Dendritic cell treated with granulocyte-macrophage colony-stimulating factor and Interleukin-4, amounts not matched to agents 40 ng/mL and 50 ng/mL, for 4 days (primary cell): Measurements from ENCODE around the gene PIAS3.
"Not testable (repeated sequence)": the region's sequence is repeated elsewhere in the genome, so short reads cannot be mapped to it uniquely, and the experiment has no call there.

Source experiments
- H3K27ac Mint-ChIP-seq: one replicate; pipeline ENCODE4 v1.8.0; 2022; ENCODE audit warnings: mild to moderate bottlenecking, mixed read lengths
- H3K27me3 Mint-ChIP-seq: one replicate; pipeline ENCODE4 v1.8.0; 2022; ENCODE audit warnings: mild to moderate bottlenecking, mixed read lengths
- H3K36me3 Mint-ChIP-seq: one replicate; pipeline ENCODE4 v1.8.0; 2022; ENCODE audit warnings: low read depth, mixed read lengths
- H3K4me1 Mint-ChIP-seq: one replicate; pipeline ENCODE4 v1.8.0; 2022; ENCODE audit warnings: low read depth, mixed read lengths
- H3K4me3 Mint-ChIP-seq: one replicate; pipeline ENCODE4 v1.8.0; 2022; ENCODE audit warnings: mild to moderate bottlenecking, moderate library complexity, mixed read lengths
- H3K9me3 Mint-ChIP-seq: one replicate; pipeline ENCODE4 v1.8.0; 2022; ENCODE audit warnings: mixed read lengths
- intact Hi-C: fragments of 100-400 bp; cut with micrococcal nuclease; formaldehyde crosslinking; loops from one replicate; pipeline ENCODE4 v1.15.0; 2022

Gene PIAS3

GRCh38 chr1:145823565-145824498 is 35.0 kb downstream of the PIAS3 start, which contains the start of the genes POLR3C and RNF115:
TSS of gene POLR3C (plus strand) at chr1:145824200. CDS start at chr1:145825777, 1,577 bp downstream.
TSS of gene RNF115 (minus strand) at chr1:145824095. CDS start at chr1:145823873, 222 bp downstream.
- Mint-ChIP-seq H3K4me1 (peaks cover 28% of the 10 kb centered on the region), H3K27me3 (no peaks in the 10 kb centered on the region), H3K36me3 (peaks cover 62% of the 10 kb centered on the region), H3K4me3 (peak within 1 kb of the TSS; percentile 95), H3K9me3 (no peaks in the 10 kb centered on the region), H3K27ac (peak within 1 kb of the TSS; percentile 98)
- intact Hi-C loops, result no loop called here

DNA sequence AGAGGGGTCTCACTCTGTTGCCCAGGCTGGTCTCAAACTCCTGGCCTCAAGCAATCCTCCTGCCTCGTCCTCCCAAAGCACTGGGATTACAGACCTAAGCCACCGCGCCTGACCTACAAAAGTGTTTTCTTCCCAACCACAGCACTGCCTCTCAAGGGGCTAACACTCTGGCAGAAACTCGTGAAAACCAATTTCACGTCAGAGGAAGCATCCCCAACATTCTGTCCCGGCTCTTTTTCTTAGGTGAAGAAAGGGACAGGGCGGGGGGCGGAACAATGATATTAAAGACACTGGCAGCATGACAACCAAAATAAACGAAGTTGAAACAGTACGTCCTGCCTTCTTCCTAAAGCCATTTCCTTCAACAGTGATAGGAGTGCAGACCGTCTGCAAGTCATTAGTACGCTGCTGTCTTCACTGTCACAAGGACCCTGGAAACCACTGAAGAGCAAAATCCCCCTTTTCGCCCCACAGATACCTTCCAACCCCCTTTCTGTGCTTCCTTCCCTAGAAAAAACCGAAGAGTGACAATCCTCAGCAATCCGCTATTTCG is 36.0 kb downstream of the PIAS3 start:
- Mint-ChIP-seq H3K4me1 (peaks cover 23% of the 10 kb centered on the region), H3K36me3 (peaks cover 52% of the 10 kb centered on the region), H3K27ac (peak overlapping the region; percentile 98)
- intact Hi-C loops, H3K27me3 Mint-ChIP-seq, H3K9me3 Mint-ChIP-seq, H3K4me3 Mint-ChIP-seq: not testable (repeated sequence)

- H3K9me3 Mint-ChIP-seq, H3K27ac Mint-ChIP-seq, H3K27me3 Mint-ChIP-seq, H3K4me3 Mint-ChIP-seq, H3K4me1 Mint-ChIP-seq, intact Hi-C loops: not testable (repeated sequence)
- H3K36me3 Mint-ChIP-seq, result peaks cover 12% of the 10 kb centered on the region
Observed at GRCh38 chr1:145818095-145818494, 40.8 kb downstream of the PIAS3 start.

DNA sequence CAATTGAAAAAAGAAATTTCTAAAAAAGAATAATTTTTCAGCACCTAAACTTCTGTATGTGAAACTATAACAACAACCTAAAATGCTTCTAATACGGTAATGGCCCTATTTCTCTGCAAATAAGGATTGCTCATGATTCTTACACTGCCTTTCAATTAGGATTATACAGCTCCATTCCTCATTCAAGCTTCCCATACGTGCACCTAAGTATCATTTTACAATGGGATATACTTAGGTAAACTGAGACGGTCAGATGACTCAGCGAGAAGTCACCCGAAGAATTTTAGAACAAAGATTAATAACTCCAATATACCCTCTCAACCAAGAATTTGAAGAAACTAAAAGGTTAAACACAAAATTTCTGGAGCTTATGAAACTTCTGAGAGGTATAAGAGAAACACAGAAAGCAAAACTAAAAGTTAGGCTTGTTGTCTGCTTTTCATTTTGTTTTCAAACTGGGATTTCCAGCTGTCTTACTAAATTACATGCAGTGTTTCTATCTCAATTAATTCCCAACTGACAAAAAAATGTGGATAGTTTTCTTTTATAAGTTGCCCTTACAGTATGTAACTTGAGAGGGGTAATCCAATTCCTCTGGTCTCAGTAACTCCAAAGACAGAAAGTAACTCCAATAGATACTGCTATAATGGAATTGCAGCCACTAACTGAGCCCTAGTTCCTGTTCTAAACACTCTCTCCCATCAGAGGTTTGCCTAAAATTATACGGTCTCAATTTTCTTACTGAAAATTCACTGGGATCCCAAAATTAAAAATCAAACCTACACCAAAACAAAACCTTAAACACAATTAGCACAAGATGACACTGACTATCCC is 45.7 kb downstream of the PIAS3 start:
- H3K27me3 Mint-ChIP-seq, H3K4me3 Mint-ChIP-seq, H3K9me3 Mint-ChIP-seq, H3K4me1 Mint-ChIP-seq, H3K36me3 Mint-ChIP-seq, H3K27ac Mint-ChIP-seq, intact Hi-C loops: not testable (repeated sequence)

DNA sequence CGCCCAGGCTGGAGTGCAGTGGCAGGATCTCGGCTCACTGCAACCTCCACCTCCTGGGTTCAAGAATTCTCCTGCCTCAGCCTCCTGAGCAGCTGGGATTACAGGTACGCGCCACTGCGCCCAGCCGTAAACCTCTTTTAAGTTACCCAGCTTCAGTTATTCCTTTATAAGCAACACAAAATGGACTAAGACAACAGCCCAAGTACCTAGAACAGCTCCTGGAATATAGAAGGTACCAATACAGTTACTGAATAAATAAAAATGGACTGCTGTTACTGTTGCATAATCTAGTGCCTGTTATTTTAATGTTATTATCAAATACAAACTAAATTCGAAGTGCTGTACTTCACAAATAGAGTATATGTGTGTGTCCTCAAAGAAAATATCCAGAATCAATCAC is 52.0 kb downstream of the PIAS3 start:
- Mint-ChIP-seq H3K4me1 (peaks cover 17% of the 10 kb centered on the region), H3K36me3 (peaks cover 5% of the 10 kb centered on the region), H3K4me3 (no peak overlapping the region), H3K9me3 (no peaks in the 10 kb centered on the region), H3K27ac (no peak overlapping the region), H3K27me3 (no peaks in the 10 kb centered on the region)
- intact Hi-C loops, result no loop called here

GRCh38 chr1:145806408-145806807 is 52.5 kb downstream of the PIAS3 start:
- Mint-ChIP-seq H3K9me3 (no peaks in the 10 kb centered on the region), H3K27ac (no peak overlapping the region), H3K27me3 (no peaks in the 10 kb centered on the region), H3K4me1 (peaks cover 17% of the 10 kb centered on the region), H3K36me3 (peaks cover 5% of the 10 kb centered on the region), H3K4me3 (no peak overlapping the region)
- intact Hi-C loops, result no loop called here

- Mint-ChIP-seq H3K4me1 (peaks cover 17% of the 10 kb centered on the region), H3K27me3 (no peaks in the 10 kb centered on the region), H3K4me3 (no peak overlapping the region), H3K9me3 (no peaks in the 10 kb centered on the region), H3K36me3 (peaks cover 6% of the 10 kb centered on the region), H3K27ac (no peak overlapping the region)
- intact Hi-C loops, result no loop called here
Observed at GRCh38 chr1:145805057-145805456, 53.8 kb downstream of the PIAS3 start.

DNA sequence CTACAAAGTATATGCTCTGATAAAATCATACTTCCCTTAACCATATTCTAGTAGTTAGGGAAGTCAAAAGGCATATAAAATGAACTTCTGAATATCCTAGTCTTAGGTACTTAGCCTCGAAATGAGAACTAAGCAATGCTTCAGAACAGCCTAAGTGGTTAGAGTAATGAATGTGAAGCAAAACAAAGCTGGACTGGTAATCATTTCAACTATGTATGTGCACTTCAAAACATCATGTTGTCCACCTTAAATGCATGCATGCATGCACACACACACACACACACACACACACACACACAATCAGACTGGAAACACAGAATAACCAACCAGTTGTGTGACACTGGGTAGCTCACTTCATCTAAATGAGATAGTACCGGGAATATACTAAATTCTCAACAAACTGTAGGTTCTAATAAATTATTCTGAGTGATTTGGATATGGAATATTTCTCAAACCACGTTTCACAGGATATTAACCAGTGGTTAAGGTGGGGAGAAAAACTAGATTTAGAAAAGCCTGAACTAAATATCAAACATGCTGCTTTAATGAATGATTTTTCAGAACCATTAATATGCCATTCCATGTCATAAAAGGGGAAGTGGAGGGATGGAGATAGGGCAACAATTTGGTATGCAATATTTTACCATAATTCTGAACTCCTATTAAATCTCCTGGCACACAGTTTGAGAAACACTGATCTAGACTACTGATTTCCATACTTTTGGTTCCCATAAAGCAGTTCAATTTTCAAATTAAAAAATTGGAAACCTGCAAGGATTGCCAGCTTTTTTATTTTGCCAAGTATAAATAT is 54.4 kb downstream of the PIAS3 start:
- Mint-ChIP-seq H3K9me3 (peaks cover 6% of the 10 kb centered on the region), H3K27me3 (no peaks in the 10 kb centered on the region), H3K27ac (no peak overlapping the region), H3K4me3 (no peak overlapping the region), H3K36me3 (peaks cover 13% of the 10 kb centered on the region), H3K4me1 (peaks cover 17% of the 10 kb centered on the region)
- intact Hi-C loops, result no loop called here

GRCh38 chr1:145799806-145800205 is 59.1 kb downstream of the PIAS3 start:
- H3K4me1 Mint-ChIP-seq, result peaks cover 20% of the 10 kb centered on the region
- no peak overlapping the region for H3K4me3 Mint-ChIP-seq
- peaks cover 43% of the 10 kb centered on the region for H3K36me3 Mint-ChIP-seq
- intact Hi-C loops, result no loop called here
- H3K27ac Mint-ChIP-seq, result no peak overlapping the region
- no peaks in the 10 kb centered on the region for H3K27me3 Mint-ChIP-seq
- peaks cover 44% of the 10 kb centered on the region for H3K9me3 Mint-ChIP-seq
